Upper lobe of left lung (tissue), 4 donors: Measurements from ENCODE around the gene ZNF630.
"Not testable (repeated sequence)": the region's sequence is repeated elsewhere in the genome, so short reads cannot be mapped to it uniquely, and the experiment has no call there.

Experiments used
- CTCF ChIP-seq, 6 experiments: fragments of 450-650 bp in 4 of 6; fragments of 200-600 bp in 2 of 6; sonication (generic) in 2 of 6; IDR thresholded peaks; one replicate each; pipeline ENCODE4 v1.5.1; 2016 to 2019; ENCODE audit warnings: antibody characterized with exemption in 6 of 6
- EP300 ChIP-seq, 4 donors: sonication (generic); formaldehyde crosslinking; IDR thresholded peaks; one replicate each; pipeline ENCODE4 v1.5.1; 2017; ENCODE audit warnings: antibody characterized with exemption in 4 of 4, control low read depth in 2 of 4
- POLR2A ChIP-seq, 4 donors: fragments of 450-650 bp; IDR thresholded peaks; one replicate each; pipeline ENCODE4 v1.5.1; 2016 to 2017; ENCODE audit warnings: antibody characterized with exemption in 4 of 4, mild to moderate bottlenecking in 2 of 4
- POLR2AphosphoS5 ChIP-seq, 2 donors: sonication (generic); formaldehyde crosslinking; IDR thresholded peaks; one replicate each; pipeline ENCODE4 v1.5.1; 2017; ENCODE audit warnings: antibody characterized with exemption in 2 of 2

- TF ChIP-seq POLR2A, CTCF, EP300, POLR2AphosphoS5 (IDR thresholded peaks at IDR 0.05): not testable (repeated sequence)
These were observed 21.1 kb upstream of the ZNF630 start for GRCh38 chrX:48092558-48092957.
